HK-2 (cell line): ENCODE results near the gene PSMD13.

Experiments used
- DNase-seq: peaks from one replicate; pipeline ENCODE4 v3.0.0-alpha.2; 2018; ENCODE audit not compliant: unreplicated experiment

The PSMD13 gene

GRCh38 chr11:204587-205109 is 32.1 kb upstream of the PSMD13 start:
- no peak for DNase-seq

GRCh38 chr11:205221-206001 is 31.4 kb upstream of the PSMD13 start:
- no peak for DNase-seq

GRCh38 chr11:206002-206384 is 30.8 kb upstream of the PSMD13 start:
- no peak for DNase-seq

- DNase-seq, result no peak
Measured at GRCh38 chr11:206526-207207, 30.1 kb upstream of the PSMD13 start.

GRCh38 chr11:207208-207862 is 29.4 kb upstream of the PSMD13 start, which contains the start of the genes BET1L and RIC8A:
TSS of gene BET1L (minus strand) at chr11:207399. CDS start at chr11:207321, 78 bp downstream.
TSS of gene RIC8A (plus strand) at chr11:207708. CDS start at chr11:208855, 1,147 bp downstream.
- DNase-seq, result peak; percentile 91

GRCh38 chr11:207863-208180 is 29.0 kb upstream of the PSMD13 start:
- no peak for DNase-seq

- DNase-seq, result peak; percentile 59
Measured at GRCh38 chr11:208181-208916, 28.4 kb upstream of the PSMD13 start.

- DNase-seq, result peak; percentile 21
Measured at GRCh38 chr11:208917-209260, 27.9 kb upstream of the PSMD13 start.

- DNase-seq, result no peak
Measured at GRCh38 chr11:209275-210121, 27.3 kb upstream of the PSMD13 start.

- DNase-seq, result peak; percentile 49
Measured at GRCh38 chr11:210122-210802, 26.5 kb upstream of the PSMD13 start.

- no peak for DNase-seq
Measured at GRCh38 chr11:210803-211180, 26.0 kb upstream of the PSMD13 start.

- DNase-seq, result no peak
Measured at GRCh38 chr11:211295-211694, 25.5 kb upstream of the PSMD13 start.

GRCh38 chr11:211741-212140 is 25.0 kb upstream of the PSMD13 start:
- no peak for DNase-seq

GRCh38 chr11:212150-213100 is 24.4 kb upstream of the PSMD13 start:
- no peak for DNase-seq

- DNase-seq, result no peak
Measured at GRCh38 chr11:213111-213510, 23.7 kb upstream of the PSMD13 start.

GRCh38 chr11:214083-214482 is 22.7 kb upstream of the PSMD13 start:
- DNase-seq, result no peak

GRCh38 chr11:215581-216037 is 21.2 kb upstream of the PSMD13 start:
- no peak for DNase-seq

- DNase-seq, result no peak
Measured at GRCh38 chr11:216081-216974, 20.4 kb upstream of the PSMD13 start.
